Large intestine (tissue), 3 donors: ENCODE measurements around the gene GABRP. TPM values are rescaled to one million over a fixed set of nuclear protein-coding genes. Genes with fewer than 3 reads are reported as not detected.
A peak's percentile ranks its signal among the peaks of the same experiment; 100 is the strongest.
"Not testable (repeated sequence)": the region's sequence is repeated elsewhere in the genome, so short reads cannot be mapped to it uniquely, and the experiment has no call there.

Source experiments
- DNase-seq, 2 donors: peaks; one replicate each; pipeline versions ENCODE4 v3.0.0 to v3.0.0-alpha.2; 2013
- H3K27ac ChIP-seq: one replicate; pipeline ENCODE4 v1.5.1; 2013; ENCODE audit warnings: low read length
- H3K27me3 ChIP-seq: 2 replicates; pipeline ENCODE4 v1.6.1; 2013; ENCODE audit warnings: low read length; ENCODE audit not compliant: control insufficient read depth, insufficient read depth
- H3K36me3 ChIP-seq: 2 replicates; pipeline ENCODE4 v1.6.1; 2013; ENCODE audit warnings: low read length; ENCODE audit not compliant: control insufficient read depth, insufficient read depth
- H3K4me1 ChIP-seq: one replicate; pipeline ENCODE4 v1.6.1; 2013; ENCODE audit warnings: low read length; ENCODE audit not compliant: control insufficient read depth, insufficient read depth
- H3K4me3 ChIP-seq: one replicate; pipeline ENCODE4 v1.5.1; 2013; ENCODE audit warnings: low read length
- H3K9me3 ChIP-seq: one replicate; pipeline ENCODE4 v1.6.1; 2013; ENCODE audit warnings: mild to moderate bottlenecking, low read depth, low read length, moderate library complexity; ENCODE audit not compliant: control insufficient read depth
- WGBS: methylation state at CpG from one replicate; pipeline ENCODE4 v1.1.5; 2013; ENCODE audit warnings: low lambda C conversion rate; ENCODE audit not compliant: insufficient coverage; 5-methylcytosine and 5-hydroxymethylcytosine counted together
- polyA plus RNA-seq: library from polyadenylated mRNA; unstranded; fragments of 120-200 nt; gene quantifications from one replicate; pipeline ENCODE4 v1.2.1, GENCODE V29; 2013

Gene GABRP
- polyA plus RNA-seq, 1 donor, result 0.13 TPM

DNA sequence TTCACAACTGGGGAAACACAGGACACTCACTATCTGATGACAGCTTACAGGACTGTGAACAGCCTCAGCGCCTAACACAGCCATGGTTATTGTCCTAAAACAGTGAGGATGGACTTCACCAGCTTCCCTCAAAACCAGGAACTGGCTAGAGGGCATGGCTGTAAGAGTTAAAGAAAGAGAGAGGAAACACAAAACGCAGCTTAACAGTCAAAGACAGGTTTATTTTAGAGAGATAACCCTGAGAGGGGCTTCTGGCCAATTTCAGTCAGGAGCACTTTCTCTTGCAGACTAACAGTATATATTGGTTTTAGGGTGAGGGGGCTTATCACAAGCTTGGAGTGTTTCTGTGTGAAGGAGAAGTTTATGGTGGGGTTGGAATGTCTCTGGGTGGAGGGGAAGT, 42.6 kb downstream of the GABRP start:
- Histone ChIP-seq H3K36me3 (no peaks in the 10 kb centered on the region), H3K4me3 (no peak overlapping the region), H3K27ac (no peak overlapping the region), H3K4me1 (peaks cover under 1% of the 10 kb centered on the region), H3K9me3 (peaks cover 6% of the 10 kb centered on the region), H3K27me3 (no peaks in the 10 kb centered on the region)
- WGBS, result no CpG with 5 or more reads among the region's 2 CpGs
- DNase-seq, result no peak

DNA sequence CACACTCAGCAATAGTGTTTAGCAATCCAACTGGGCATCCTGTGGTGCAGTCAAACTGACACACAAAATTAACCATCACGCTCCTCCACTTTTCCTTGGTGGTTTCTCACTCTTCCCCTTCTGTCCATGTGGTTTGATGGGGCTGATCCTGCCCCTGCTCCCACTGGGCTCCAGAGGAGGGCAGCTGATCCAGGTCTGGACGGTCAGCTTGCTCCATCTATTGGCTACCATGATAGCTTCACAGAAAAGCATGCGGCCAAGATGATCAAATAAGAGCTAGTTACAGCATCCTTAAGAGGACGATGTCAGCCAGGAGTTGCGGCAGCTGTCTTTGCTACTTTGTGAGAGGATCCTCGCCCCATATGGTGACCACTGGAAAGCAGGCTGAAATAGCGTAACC, 48.7 kb downstream of the GABRP start:
- no CpG with 5 or more reads among the region's 7 CpGs for WGBS
- no peak overlapping the region for H3K4me3 ChIP-seq

DNA sequence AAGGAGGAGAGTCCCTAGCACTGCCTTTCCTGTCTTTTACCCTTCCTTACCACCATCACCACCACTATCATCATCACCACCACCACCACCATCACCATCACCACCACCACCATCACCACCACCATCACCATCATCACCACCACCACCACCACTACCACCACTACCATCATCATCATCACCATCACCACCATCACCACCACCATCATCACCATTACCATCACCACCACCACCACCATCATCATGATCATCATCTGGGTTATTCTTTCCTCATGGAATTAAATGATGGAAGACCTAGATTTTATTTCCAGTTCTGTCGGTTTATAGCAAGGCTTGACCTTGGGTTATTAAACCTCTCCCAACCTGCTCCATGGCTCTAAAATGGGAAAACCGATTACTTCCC, 50.5 kb downstream of the GABRP start:
- H3K27ac ChIP-seq, H3K27me3 ChIP-seq, H3K4me1 ChIP-seq, H3K4me3 ChIP-seq, H3K9me3 ChIP-seq, DNase-seq, H3K36me3 ChIP-seq: not testable (repeated sequence)
- WGBS, result no CpG with 5 or more reads among the region's 2 CpGs

More for the DNA sequence above, 48.7 kb downstream of the GABRP start:
- Histone ChIP-seq H3K4me1 (no peaks in the 10 kb centered on the region), H3K27ac (no peak overlapping the region), H3K9me3 (no peaks in the 10 kb centered on the region), H3K27me3 (no peaks in the 10 kb centered on the region), H3K36me3 (no peaks in the 10 kb centered on the region)
- no peak for DNase-seq

DNA sequence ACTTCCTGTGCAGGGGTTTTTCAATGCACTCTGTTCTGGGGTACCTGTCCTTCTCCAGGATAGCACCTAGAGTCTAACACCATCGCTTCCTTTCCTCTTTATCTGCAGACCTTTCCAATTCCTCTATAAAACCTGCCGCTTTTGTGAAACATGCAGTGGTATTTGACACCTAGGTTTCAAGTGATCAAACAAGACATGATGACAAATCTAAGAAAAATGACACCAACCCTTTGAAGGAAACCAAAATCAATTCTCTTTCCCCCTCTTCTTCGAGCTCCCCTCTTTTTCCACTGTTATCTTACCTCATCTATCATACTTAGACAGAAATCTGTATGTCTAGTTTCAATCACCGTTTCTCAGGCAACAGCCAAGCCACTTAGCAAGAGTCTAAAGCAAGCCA, 52.7 kb downstream of the GABRP start:
- H3K27ac ChIP-seq, result no peak overlapping the region
- H3K27me3 ChIP-seq, result no peaks in the 10 kb centered on the region
- DNase-seq, result peak in 1 of 2 donors; percentile 10
- no peak overlapping the region for H3K4me3 ChIP-seq
- no peaks in the 10 kb centered on the region for H3K9me3 ChIP-seq
- H3K36me3 ChIP-seq, result no peaks in the 10 kb centered on the region
- 48% methylated on average over 3 of the region's 4 CpGs for WGBS
- H3K4me1 ChIP-seq, result no peaks in the 10 kb centered on the region

DNA sequence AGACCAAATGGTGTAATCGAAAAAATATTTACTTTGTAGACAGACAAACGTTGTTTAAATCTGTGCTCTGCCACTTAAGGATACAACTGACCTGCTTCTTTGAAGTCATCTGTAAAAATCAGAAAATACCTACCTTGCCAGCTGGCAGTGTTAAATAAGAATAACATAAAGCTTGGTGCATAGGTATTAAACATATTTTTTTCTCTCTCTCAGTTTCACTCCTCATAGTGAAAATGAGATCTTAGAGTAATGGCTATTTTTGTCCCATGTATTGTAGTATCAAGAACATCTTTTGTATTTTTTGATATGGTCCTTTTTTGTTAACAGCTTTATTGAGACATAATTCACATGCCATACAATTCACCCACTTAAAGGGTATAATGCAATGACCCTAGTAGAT, 60.3 kb downstream of the GABRP start:
- Histone ChIP-seq H3K4me1 (no peaks in the 10 kb centered on the region), H3K9me3 (no peaks in the 10 kb centered on the region), H3K27ac (no peak overlapping the region), H3K4me3 (no peak overlapping the region), H3K27me3 (no peaks in the 10 kb centered on the region), H3K36me3 (no peaks in the 10 kb centered on the region)
- DNase-seq, result no peak
- WGBS, result 83% methylated on average over 2 of the region's 2 CpGs

DNA sequence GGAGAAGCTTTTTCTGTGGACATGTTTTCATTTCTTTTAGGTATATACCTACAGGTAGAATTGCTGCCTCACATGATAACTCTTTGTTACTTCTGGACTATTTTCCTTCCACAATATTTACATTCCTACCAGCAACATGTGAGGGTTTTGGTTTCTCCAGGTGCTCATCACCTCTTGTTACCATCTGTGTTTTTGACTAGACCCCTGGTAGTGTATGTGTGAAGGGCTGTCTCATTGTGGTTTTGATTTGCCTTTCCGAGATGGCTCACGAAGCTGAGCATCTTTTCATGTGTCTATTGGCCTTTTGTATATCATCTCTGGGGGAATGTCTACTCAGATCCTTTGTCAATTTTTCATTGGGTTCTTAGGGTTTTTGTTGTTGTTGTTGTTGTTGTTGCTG, 61.1 kb downstream of the GABRP start:
- no CpG with 5 or more reads among the region's 2 CpGs for WGBS
- Histone ChIP-seq H3K4me3 (no peak overlapping the region), H3K27ac (no peak overlapping the region), H3K36me3 (no peaks in the 10 kb centered on the region), H3K27me3 (no peaks in the 10 kb centered on the region), H3K4me1 (no peaks in the 10 kb centered on the region), H3K9me3 (no peaks in the 10 kb centered on the region)
- no peak for DNase-seq

DNA sequence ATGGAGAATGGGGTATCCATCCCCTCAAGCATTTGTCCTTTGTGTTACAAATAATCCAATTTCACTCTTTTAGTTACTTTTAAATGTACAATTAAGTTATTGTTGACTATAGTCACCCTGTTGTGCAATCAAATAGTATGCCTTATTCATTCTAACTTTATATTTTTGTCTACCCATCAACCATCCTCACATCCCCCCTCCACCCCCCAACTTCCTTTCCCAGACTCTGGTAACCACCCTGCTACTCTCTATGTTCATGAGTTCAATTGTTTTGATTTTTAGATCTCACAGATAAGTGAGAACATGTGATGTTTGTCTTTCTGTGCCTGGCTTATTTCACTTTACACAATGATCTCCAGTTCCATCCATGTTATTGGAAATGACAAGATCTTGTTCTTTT, 62.9 kb downstream of the GABRP start:
- no peak overlapping the region for H3K4me3 ChIP-seq

DNA sequence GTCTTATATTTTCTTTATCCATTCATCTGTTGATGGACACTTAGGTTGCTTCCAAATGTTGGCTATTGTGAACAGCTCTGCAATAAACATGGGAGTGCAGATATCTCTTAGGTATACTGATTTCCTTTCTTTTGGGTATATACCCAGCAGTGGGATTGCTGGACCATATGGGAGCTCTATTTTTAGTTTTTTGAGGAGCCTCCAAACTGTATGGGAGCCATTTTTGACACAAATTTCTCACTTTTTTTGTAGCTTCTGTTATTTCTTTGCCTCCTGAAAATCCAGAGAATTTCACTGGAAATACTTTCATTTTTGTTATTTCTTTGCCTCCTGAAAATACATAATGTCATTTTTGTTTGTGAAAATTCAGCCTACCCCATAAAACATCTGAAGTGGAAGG, 63.3 kb downstream of the GABRP start:
- no peaks in the 10 kb centered on the region for H3K27me3 ChIP-seq
- no peak overlapping the region for H3K4me3 ChIP-seq
- H3K4me1 ChIP-seq, result no peaks in the 10 kb centered on the region
- no peak overlapping the region for H3K27ac ChIP-seq
- no peaks in the 10 kb centered on the region for H3K36me3 ChIP-seq
- DNase-seq, result no peak
- no peaks in the 10 kb centered on the region for H3K9me3 ChIP-seq

More for the DNA sequence above, 62.9 kb downstream of the GABRP start:
- Histone ChIP-seq H3K27ac (no peak overlapping the region), H3K4me1 (no peaks in the 10 kb centered on the region), H3K36me3 (no peaks in the 10 kb centered on the region), H3K27me3 (no peaks in the 10 kb centered on the region), H3K9me3 (no peaks in the 10 kb centered on the region)
- DNase-seq, result no peak

DNA sequence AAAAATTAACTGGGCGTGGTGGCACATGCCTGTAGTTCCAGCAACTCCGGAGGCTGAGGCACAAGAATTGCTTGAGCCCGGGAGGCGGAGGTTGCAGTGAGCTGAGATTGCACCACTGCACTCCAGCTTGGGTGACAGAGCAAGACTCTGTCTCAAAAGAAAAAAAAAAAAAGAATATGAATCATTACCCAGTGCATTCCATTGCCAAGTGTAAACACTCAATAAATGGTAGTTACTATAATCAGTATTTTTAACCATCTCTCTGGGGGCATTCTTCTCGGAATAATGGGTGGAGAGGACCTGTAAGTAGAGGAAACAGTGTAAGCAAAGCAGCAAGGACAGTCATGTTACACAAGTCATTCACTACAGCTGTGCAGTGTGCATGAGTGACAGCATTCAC, 64.5 kb downstream of the GABRP start:
- H3K27me3 ChIP-seq, result no peaks in the 10 kb centered on the region

DNA sequence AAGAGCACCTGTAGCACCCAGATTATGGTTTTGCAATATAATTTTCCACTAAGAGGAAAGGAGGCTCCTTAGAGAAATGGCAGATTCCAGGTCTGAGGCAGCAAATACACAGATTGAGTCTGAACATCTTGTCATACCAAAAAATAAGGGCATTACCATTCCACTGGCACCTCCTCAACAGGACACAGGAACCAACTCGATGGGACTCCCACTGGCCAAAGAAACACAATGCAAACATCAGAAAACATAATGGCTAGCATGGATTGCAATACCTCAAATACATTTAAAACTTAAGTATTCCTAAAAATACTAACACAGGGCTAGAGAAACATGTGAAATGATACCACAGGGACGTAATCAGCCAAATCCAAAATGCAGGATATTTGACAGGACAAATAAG, 65.8 kb downstream of the GABRP start:
- no peak overlapping the region for H3K27ac ChIP-seq
- H3K36me3 ChIP-seq, result no peaks in the 10 kb centered on the region
- no peak for DNase-seq
- WGBS, result 100% methylated on average over 1 of the region's 2 CpGs
- H3K27me3 ChIP-seq, result peaks cover 2% of the 10 kb centered on the region
- H3K4me1 ChIP-seq, result no peaks in the 10 kb centered on the region
- no peak overlapping the region for H3K4me3 ChIP-seq
- H3K9me3 ChIP-seq, result no peaks in the 10 kb centered on the region

More for the DNA sequence above, 64.5 kb downstream of the GABRP start:
- Histone ChIP-seq H3K4me1 (no peaks in the 10 kb centered on the region), H3K27ac (no peak overlapping the region), H3K36me3 (no peaks in the 10 kb centered on the region), H3K4me3 (no peak overlapping the region), H3K9me3 (no peaks in the 10 kb centered on the region)
- no peak for DNase-seq
- WGBS, result 100% methylated on average over 1 of the region's 5 CpGs

DNA sequence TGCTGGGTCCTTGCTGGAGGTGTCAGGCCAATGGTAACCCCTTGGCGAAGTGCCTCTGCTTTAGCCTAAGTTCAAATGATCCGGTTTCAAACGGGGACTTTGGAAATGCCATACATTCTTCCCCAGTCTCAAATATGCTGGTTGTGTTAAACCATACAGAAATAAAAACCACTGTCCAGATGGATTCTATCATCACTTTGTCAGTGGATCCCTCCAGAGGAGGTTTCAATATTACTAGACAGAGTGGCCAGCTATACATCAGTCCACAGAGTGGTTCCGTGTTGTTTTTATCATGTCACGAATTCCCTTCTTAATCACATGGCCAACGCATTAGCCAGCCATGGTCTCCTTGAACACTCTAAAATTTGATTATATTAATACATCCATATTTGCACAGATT, 71.0 kb downstream of the GABRP start:
- no peak overlapping the region for H3K4me3 ChIP-seq
- no peaks in the 10 kb centered on the region for H3K4me1 ChIP-seq
- WGBS, result no CpG with 5 or more reads among the region's 6 CpGs
- DNase-seq, result no peak
- H3K27ac ChIP-seq, result no peak overlapping the region
- peaks cover 3% of the 10 kb centered on the region for H3K27me3 ChIP-seq
- no peaks in the 10 kb centered on the region for H3K36me3 ChIP-seq
- H3K9me3 ChIP-seq, result no peaks in the 10 kb centered on the region
